ENCODE data around the gene DCP2.

DNA sequence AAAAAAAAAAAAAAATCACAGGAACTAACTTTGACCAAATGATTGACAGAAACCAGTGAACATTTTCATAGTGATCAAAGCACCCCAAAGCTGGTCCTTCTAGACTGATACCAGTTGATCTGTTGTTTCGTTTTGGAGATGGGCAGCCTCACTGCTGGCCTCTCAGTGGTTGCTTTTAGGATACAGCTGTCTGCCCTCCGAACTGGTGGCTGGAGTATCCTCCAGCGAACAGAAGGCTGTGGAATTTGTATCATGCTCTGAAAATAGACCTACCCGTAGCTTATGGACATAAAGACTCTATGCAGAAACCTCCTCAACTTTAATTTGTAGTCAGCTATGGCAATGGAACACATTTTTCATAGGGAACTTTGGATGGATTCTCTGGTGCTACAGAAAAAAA lies 49.0 kb downstream of the DCP2 start:
- TF ChIP-seq FOXJ3 (CRISPR knock-in tag; IDR thresholded peaks at IDR 0.05; ENCODE audit: borderline replicate concordance): no peak
- no peak for TF ChIP-seq NFYB (CRISPR knock-in tag; conservative IDR thresholded peaks at IDR 0.05; ENCODE audit: low read depth)
- TF ChIP-seq, protein P1, sequence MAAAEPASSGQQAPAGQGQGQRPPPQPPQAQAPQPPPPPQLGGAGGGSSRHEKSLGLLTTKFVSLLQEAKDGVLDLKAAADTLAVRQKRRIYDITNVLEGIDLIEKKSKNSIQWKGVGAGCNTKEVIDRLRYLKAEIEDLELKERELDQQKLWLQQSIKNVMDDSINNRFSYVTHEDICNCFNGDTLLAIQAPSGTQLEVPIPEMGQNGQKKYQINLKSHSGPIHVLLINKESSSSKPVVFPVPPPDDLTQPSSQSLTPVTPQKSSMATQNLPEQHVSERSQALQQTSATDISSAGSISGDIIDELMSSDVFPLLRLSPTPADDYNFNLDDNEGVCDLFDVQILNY (CRISPR knock-in tag; IDR thresholded peaks at IDR 0.05): no peak
- TF ChIP-seq CTCF (IDR thresholded peaks at IDR 0.05): no peak
- no peak for TF ChIP-seq NR3C1 (CRISPR knock-in tag; conservative IDR thresholded peaks at IDR 0.05; ENCODE audit: low read depth)
- no peak for TF ChIP-seq ZBTB21 (CRISPR knock-in tag; IDR thresholded peaks at IDR 0.05; ENCODE audit: borderline replicate concordance)

Data from WTC11 (cell line).